ENCODE data around the gene GCSAM. TPM values are rescaled to one million over a fixed set of nuclear protein-coding genes. Genes with fewer than 3 reads are reported as not detected.

The GCSAM gene
- polyA plus RNA-seq, 1 of the 3 experiments (the other 2 are of a cell fraction): not detected

GRCh38 chr3:112086875-112087524, 46.0 kb downstream of the GCSAM start (continued):
- TF ChIP-seq IRF3 (IDR thresholded peaks at IDR 0.05; ENCODE audit: low read depth, low read length) (no peak), EZH2phosphoT487 (IDR thresholded peaks at IDR 0.05; ENCODE audit: borderline replicate concordance, low read depth) (no peak), USF1 (IDR thresholded peaks at IDR 0.05; ENCODE audit: borderline replicate concordance, low read depth) (no peak), RCOR1 (IDR thresholded peaks at IDR 0.05; ENCODE audit: low read length) (no peak), NRF1 (IDR thresholded peaks at IDR 0.05; ENCODE audit: low read depth, low read length) (no peak), ELF1 (IDR thresholded peaks at IDR 0.05) (no peak), EP300 (IDR thresholded peaks at IDR 0.05; ENCODE audit: borderline replicate concordance in 1 of 2, low read depth in 1 of 2, low read length in 1 of 2) (no peak), NFIC (IDR thresholded peaks at IDR 0.05; ENCODE audit: borderline replicate concordance) (no peak), SIN3A (IDR thresholded peaks at IDR 0.05; ENCODE audit: borderline replicate concordance, low read depth, low read length) (no peak), MXI1 (IDR thresholded peaks at IDR 0.05; ENCODE audit: low read depth, low read length) (no peak), TCF12 (IDR thresholded peaks at IDR 0.05) (no peak), JUND (IDR thresholded peaks at IDR 0.05) (peak; percentile 23; the same call in 1 of the 2 replicates), REST (IDR thresholded peaks at IDR 0.05; ENCODE audit: low read depth, low read length) (no peak), MAX (IDR thresholded peaks at IDR 0.05; ENCODE audit: low read depth) (no peak), FOSL2 (IDR thresholded peaks at IDR 0.05; ENCODE audit: borderline replicate concordance, low read depth) (peak; percentile 25; the same call in 1 of the 2 replicates), RXRA (IDR thresholded peaks at IDR 0.05; ENCODE audit: borderline replicate concordance, low read depth) (no peak), TEAD4 (IDR thresholded peaks at IDR 0.05; ENCODE audit: borderline replicate concordance, insufficient read depth) (no peak), GATA2 (CRISPR knock-in tag; IDR thresholded peaks at IDR 0.05) (no peak), FOXM1 (IDR thresholded peaks at IDR 0.05; ENCODE audit: low read depth) (no peak), FOXJ3 (CRISPR knock-in tag; IDR thresholded peaks at IDR 0.05) (no peak), GABPA (IDR thresholded peaks at IDR 0.05; ENCODE audit: low read depth) (no peak), CHD2 (IDR thresholded peaks at IDR 0.05; ENCODE audit: low read length, partially characterized antibody) (no peak)

All from SK-N-SH (cell line).